Measurements from ENCODE around the gene ARHGAP24. TPM values are rescaled to one million over a fixed set of nuclear protein-coding genes. Genes with fewer than 3 reads are reported as not detected.

Gene ARHGAP24
- total RNA-seq, 3 donors from 2014 or later, result 20.6 to 60.2 (median 37.2) TPM

- H3K27me3 ChIP-seq, result no peaks in the 10 kb centered on the region
- no peaks in the 10 kb centered on the region for H3K9me3 ChIP-seq
- no peak overlapping the region for H3K4me3 ChIP-seq
- intact Hi-C loops (cut with DNase I; ENCODE audit: low total_unique reads), result no loop called here
- no peaks in the 10 kb centered on the region for H3K4me1 ChIP-seq
- DNase-seq (ENCODE audit: low spot score in 2 of 2), result no peak
- TF ChIP-seq POLR2AphosphoS5 (IDR thresholded peaks at IDR 0.05), result no peak
- TF ChIP-seq CTCF (IDR thresholded peaks at IDR 0.05), result no peak
- TF ChIP-seq POLR2A (IDR thresholded peaks at IDR 0.05), result no peak
- no peak overlapping the region for H3K27ac ChIP-seq
- H3K36me3 ChIP-seq, result no peaks in the 10 kb centered on the region
Measured at GRCh38 chr4:85595098-85595775, 120.3 kb downstream of the ARHGAP24 start.

GRCh38 chr4:85595796-85596559 is 121.0 kb downstream of the ARHGAP24 start:
- Histone ChIP-seq H3K36me3 (no peaks in the 10 kb centered on the region), H3K27ac (no peak overlapping the region), H3K4me3 (no peak overlapping the region), H3K9me3 (no peaks in the 10 kb centered on the region), H3K4me1 (no peaks in the 10 kb centered on the region), H3K27me3 (no peaks in the 10 kb centered on the region)
- DNase-seq (ENCODE audit: low spot score in 2 of 2), result no peak
- intact Hi-C loops (cut with DNase I; ENCODE audit: low total_unique reads), result no loop called here
- no peak for TF ChIP-seq POLR2AphosphoS5 (IDR thresholded peaks at IDR 0.05)
- TF ChIP-seq POLR2A (IDR thresholded peaks at IDR 0.05), result no peak
- TF ChIP-seq CTCF (IDR thresholded peaks at IDR 0.05), result no peak

GRCh38 chr4:85598936-85599335 is 124.0 kb downstream of the ARHGAP24 start:
- intact Hi-C loops (cut with DNase I; ENCODE audit: low total_unique reads), result no loop called here
- Histone ChIP-seq H3K27me3 (no peaks in the 10 kb centered on the region), H3K36me3 (no peaks in the 10 kb centered on the region), H3K4me3 (no peak overlapping the region), H3K4me1 (no peaks in the 10 kb centered on the region), H3K9me3 (no peaks in the 10 kb centered on the region), H3K27ac (no peak overlapping the region)
- TF ChIP-seq POLR2AphosphoS5 (IDR thresholded peaks at IDR 0.05) (no peak), CTCF (IDR thresholded peaks at IDR 0.05) (no peak), POLR2A (IDR thresholded peaks at IDR 0.05) (no peak)
- no peak for DNase-seq (ENCODE audit: low spot score in 2 of 2)

- intact Hi-C loops (cut with DNase I; ENCODE audit: low total_unique reads), result loop anchor here (10.0 kb wide), 1 partner anchor 374 kb away; no protein-coding TSS in a partner anchor
- H3K27ac ChIP-seq, result no peak overlapping the region
- TF ChIP-seq CTCF (IDR thresholded peaks at IDR 0.05) (no peak), POLR2A (IDR thresholded peaks at IDR 0.05) (no peak), POLR2AphosphoS5 (IDR thresholded peaks at IDR 0.05) (no peak)
- no peak for DNase-seq (ENCODE audit: low spot score in 2 of 2)
- H3K36me3 ChIP-seq, result no peaks in the 10 kb centered on the region
- no peaks in the 10 kb centered on the region for H3K4me1 ChIP-seq
- no peak overlapping the region for H3K4me3 ChIP-seq
- no peaks in the 10 kb centered on the region for H3K9me3 ChIP-seq
- no peaks in the 10 kb centered on the region for H3K27me3 ChIP-seq
Measured at GRCh38 chr4:85600501-85600900, 125.6 kb downstream of the ARHGAP24 start.

Measured in breast epithelium (tissue), 4 donors.